H1 (cell line): ENCODE data around the gene C1QA. TPM values are rescaled to one million over a fixed set of nuclear protein-coding genes. Genes with fewer than 3 reads are reported as not detected.

Experiments used
- ASH2L ChIP-seq: fragments of 200-600, 300-600 bp; sonication (generic); IDR thresholded peaks from one replicate; pipeline ENCODE4 v1.7.1; 2017; ENCODE audit warnings: low read length
- TEAD4 ChIP-seq: IDR thresholded peaks from 2 replicates; pipeline ENCODE4 v1.6.1; 2012; ENCODE audit warnings: low read depth, low read length, inconsistent platforms, mixed read lengths
- polyA plus RNA-seq, 7 experiments: library from polyadenylated mRNA; depleted of rRNA in 3 of 7; stranded (reverse) in 5 of 7; unstranded in 2 of 7; fragments of >200 nt in 5 of 7; fragments of 200-250 nt in 2 of 7; gene quantifications; 1 replicate in 5 of 7; 2 replicates in 1 of 7; 4 replicates in 1 of 7; pipeline versions ENCODE4 v1.2.1 to v1.2.3, GENCODE V29; 2011 to 2013; ENCODE audit warnings: missing spikeins in 2 of 7, mixed read lengths in 2 of 7
- total RNA-seq: library from RNA; stranded (reverse); fragmentation: NEBNext Ultra II Directional; extraction: Animal tissue kit (Norgen Biotek cat#: 25700); gene quantifications from 2 replicates; pipeline ENCODE4 v1.2.1, GENCODE V29; 2021

The C1QA gene
- total and polyA plus RNA-seq, 2 of the 8 experiments (the other 6 are each of a cell fraction or from before 2014, with no cell fraction given) = not detected

DNA sequence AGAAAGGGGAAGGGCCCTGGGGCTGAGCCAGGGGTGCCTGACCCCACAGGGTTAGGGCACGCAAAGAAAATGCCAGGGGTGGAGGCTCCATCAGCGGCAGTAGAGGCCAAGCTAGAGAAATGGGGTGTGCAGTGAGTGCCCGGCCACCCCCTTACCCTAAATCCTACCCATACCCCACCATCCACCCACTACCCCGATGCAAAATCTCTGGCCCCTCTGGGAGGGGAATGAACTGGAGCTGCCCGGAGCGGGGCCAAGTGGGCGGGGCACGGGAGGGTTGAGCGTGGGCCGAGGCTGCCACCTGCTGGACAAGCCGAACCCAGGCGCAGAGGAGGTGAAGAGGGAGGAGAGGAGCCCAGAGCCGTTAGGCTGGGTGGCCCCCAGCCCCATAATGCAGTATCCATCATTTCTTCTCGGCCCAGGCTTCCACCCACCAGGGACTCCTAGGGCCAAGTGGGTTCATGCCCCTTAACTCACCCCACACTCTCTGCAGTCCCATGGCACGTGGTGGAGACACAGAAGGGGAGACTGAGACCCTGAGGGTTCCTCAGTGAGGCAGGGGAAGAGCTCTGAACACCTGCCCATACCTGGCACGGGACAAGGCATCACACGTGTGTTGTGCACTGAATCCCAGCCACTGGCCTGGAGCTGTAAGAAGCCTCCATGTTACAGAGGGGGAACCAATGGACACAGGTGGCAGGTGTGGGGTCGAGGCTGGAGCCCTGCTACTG, 5.6 kb downstream of the C1QA start (continued):
- TF ChIP-seq TEAD4 = no peak
- TF ChIP-seq ASH2L = no peak
